AG04449 (cell line): ENCODE results near the gene BARD1.
"Not testable (repeated sequence)": the region's sequence is repeated elsewhere in the genome, so short reads cannot be mapped to it uniquely, and the experiment has no call there.

Source experiments
- CTCF ChIA-PET: fragments of 350-600 bp; formaldehyde crosslinking; extraction: SDS; loops from one replicate; lab custom pipeline; 2021; ENCODE audit warnings: antibody characterized with exemption; lab: Yijun Ruan, JAX
- POLR2A ChIA-PET: fragments of 400-600, 350-600 bp; formaldehyde crosslinking; extraction: SDS; loops from one replicate; lab custom pipeline; 2020; ENCODE audit warnings: antibody characterized with exemption, inconsistent platforms; lab: Yijun Ruan, JAX
- DNase-seq: peaks from one replicate; pipeline ENCODE4 v3.0.0-alpha.2; 2010; ENCODE audit warnings: low read depth, low spot score
- H3K4me3 ChIP-seq: 2 replicates; pipeline ENCODE4 v1.5.1; 2011; ENCODE audit warnings: low read depth, mild to moderate bottlenecking, control low read depth, low read length
- CTCF ChIP-seq: IDR thresholded peaks from one replicate; pipeline ENCODE4 v1.5.1; 2011; ENCODE audit warnings: mild to moderate bottlenecking, moderate library complexity, low read length, control low read depth, inconsistent platforms; ENCODE audit not compliant: insufficient read depth; ENCODE audit errors: missing control alignments

The BARD1 gene

DNA sequence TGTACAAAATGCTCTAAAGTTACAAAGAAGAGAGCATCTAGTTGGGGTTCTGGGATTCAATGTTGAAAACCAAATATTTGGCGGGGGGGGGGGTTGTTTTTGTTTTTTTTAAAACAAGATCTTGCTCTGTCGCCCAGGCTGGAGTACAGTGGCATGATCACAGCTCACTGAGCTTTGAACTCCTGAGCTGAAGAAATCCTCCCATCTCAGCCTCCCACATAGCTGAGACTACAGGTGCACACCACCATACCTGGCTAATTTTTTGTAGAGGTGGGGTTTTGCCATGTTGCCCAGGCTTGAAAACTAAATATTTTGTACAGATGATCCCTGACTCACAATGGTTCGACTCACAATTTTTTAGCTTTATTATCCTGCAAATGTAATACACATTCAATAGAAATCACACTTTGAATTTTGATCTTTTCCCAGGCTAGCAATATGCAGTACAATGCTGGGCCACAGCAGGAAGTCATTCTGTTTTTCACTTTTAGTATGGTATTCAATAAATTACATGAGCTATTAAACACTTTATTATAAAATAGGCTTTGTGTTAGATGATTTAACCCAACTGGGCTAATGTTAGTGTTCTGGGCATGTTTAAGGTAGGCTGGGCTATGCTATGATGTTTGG is 7.6 kb downstream of the BARD1 start:
- CTCF ChIA-PET: no interaction called here
- TF ChIP-seq CTCF: no peak
- DNase-seq: no peak
- H3K4me3 ChIP-seq: no peak overlapping the region
- POLR2A ChIA-PET: interaction anchor here (0.6 kb wide), 1 partner anchor 238 kb away, joined by 3 read pairs; no protein-coding TSS in a partner anchor

GRCh38 chr2:214801068-214801467 is 8.4 kb downstream of the BARD1 start:
- TF ChIP-seq CTCF: no peak
- CTCF ChIA-PET: no interaction called here
- no peak for DNase-seq
- POLR2A ChIA-PET: no interaction called here
- no peak overlapping the region for H3K4me3 ChIP-seq

- ChIA-PET CTCF (no interaction called here), POLR2A (no interaction called here)
- no peak overlapping the region for H3K4me3 ChIP-seq
- TF ChIP-seq CTCF: no peak
- no peak for DNase-seq
These were observed 9.3 kb downstream of the BARD1 start for GRCh38 chr2:214800180-214800579.

DNA sequence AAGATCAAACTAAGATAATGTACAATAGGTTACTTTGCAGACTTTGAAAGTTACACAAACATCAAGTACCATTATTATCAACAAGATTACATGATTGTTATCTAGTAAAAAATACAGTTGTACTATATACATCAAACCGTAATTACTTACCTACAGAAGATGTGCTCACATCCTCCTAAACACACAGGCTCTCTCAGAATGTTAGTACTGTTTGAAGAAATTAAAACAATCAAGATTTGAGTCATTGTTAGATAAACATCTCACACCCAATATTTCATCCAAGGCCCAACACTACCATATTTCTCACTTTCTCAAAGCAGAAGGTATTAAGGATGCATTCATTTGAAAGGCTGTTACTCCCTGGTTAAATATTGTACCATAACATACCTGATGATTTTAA is 12.6 kb downstream of the BARD1 start:
- POLR2A ChIA-PET: no interaction called here
- no peak overlapping the region for H3K4me3 ChIP-seq
- CTCF ChIA-PET: no interaction called here
- no peak for TF ChIP-seq CTCF
- no peak for DNase-seq

- POLR2A ChIA-PET, CTCF ChIA-PET, H3K4me3 ChIP-seq, DNase-seq: not testable (repeated sequence)
These were observed 26.3 kb downstream of the BARD1 start for GRCh38 chr2:214783181-214783580.

- POLR2A ChIA-PET: no interaction called here
- no peak for TF ChIP-seq CTCF
- no peak overlapping the region for H3K4me3 ChIP-seq
- CTCF ChIA-PET: no interaction called here
- DNase-seq: no peak
These were observed 26.8 kb downstream of the BARD1 start for GRCh38 chr2:214782671-214783070.

GRCh38 chr2:214781226-214781625 is 28.3 kb downstream of the BARD1 start:
- TF ChIP-seq CTCF: no peak
- no peak overlapping the region for H3K4me3 ChIP-seq
- ChIA-PET CTCF (no interaction called here), POLR2A (no interaction called here)
- no peak for DNase-seq
